Measurements from ENCODE around the gene FIGNL1. TPM values are rescaled to one million over a fixed set of nuclear protein-coding genes. Genes with fewer than 3 reads are reported as not detected.

FIGNL1 gene
- total and polyA plus RNA-seq, 12 donors: 4.0 to 14.7 (median 7.8) TPM

- intact Hi-C loops (cut with DNase I): no loop called here
- H3K36me3 ChIP-seq (replicated peaks in 1 of 2): no peaks in the 10 kb centered on the region
- TF ChIP-seq, protein P1, sequence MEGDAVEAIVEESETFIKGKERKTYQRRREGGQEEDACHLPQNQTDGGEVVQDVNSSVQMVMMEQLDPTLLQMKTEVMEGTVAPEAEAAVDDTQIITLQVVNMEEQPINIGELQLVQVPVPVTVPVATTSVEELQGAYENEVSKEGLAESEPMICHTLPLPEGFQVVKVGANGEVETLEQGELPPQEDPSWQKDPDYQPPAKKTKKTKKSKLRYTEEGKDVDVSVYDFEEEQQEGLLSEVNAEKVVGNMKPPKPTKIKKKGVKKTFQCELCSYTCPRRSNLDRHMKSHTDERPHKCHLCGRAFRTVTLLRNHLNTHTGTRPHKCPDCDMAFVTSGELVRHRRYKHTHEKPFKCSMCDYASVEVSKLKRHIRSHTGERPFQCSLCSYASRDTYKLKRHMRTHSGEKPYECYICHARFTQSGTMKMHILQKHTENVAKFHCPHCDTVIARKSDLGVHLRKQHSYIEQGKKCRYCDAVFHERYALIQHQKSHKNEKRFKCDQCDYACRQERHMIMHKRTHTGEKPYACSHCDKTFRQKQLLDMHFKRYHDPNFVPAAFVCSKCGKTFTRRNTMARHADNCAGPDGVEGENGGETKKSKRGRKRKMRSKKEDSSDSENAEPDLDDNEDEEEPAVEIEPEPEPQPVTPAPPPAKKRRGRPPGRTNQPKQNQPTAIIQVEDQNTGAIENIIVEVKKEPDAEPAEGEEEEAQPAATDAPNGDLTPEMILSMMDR (IDR thresholded peaks at IDR 0.05): no peak
- no peak for TF ChIP-seq POLR2A (IDR thresholded peaks at IDR 0.05)
- DNase-seq: no peak
- H3K4me3 ChIP-seq: no peak overlapping the region
- 61 to 69% (median 66%) methylated on average over 7 of the region's 7 CpGs for WGBS, 4 donors
- no peaks in the 10 kb centered on the region for H3K9me3 ChIP-seq (replicated peaks in 1 of 3)
- H3K4me1 ChIP-seq (replicated peaks in 1 of 2): no peaks in the 10 kb centered on the region
- H3K27ac ChIP-seq: no peak overlapping the region
- H3K27me3 ChIP-seq: no peaks in the 10 kb centered on the region
Measured at GRCh38 chr7:50405221-50405620, 44.9 kb downstream of the FIGNL1 start.

GRCh38 chr7:50404392-50404791 lies 45.8 kb downstream of the FIGNL1 start:
- intact Hi-C loops (cut with DNase I): no loop called here

GRCh38 chr7:50400114-50400513 lies 50.0 kb downstream of the FIGNL1 start:
- peaks cover 7% of the 10 kb centered on the region for H3K27me3 ChIP-seq
- intact Hi-C loops (cut with DNase I): no loop called here

More at GRCh38 chr7:50404392-50404791, 45.8 kb downstream of the FIGNL1 start:
- H3K27me3 ChIP-seq: peaks cover 6% of the 10 kb centered on the region
- H3K36me3 ChIP-seq (replicated peaks in 1 of 2): no peaks in the 10 kb centered on the region
- no peak for DNase-seq
- H3K27ac ChIP-seq: no peak overlapping the region
- no peaks in the 10 kb centered on the region for H3K4me1 ChIP-seq (replicated peaks in 1 of 2)
- 69 to 79% (median 73%) methylated on average over 7 of the region's 7 CpGs for WGBS, 4 donors
- no peak overlapping the region for H3K4me3 ChIP-seq
- H3K9me3 ChIP-seq (replicated peaks in 1 of 3): no peaks in the 10 kb centered on the region
- TF ChIP-seq, protein P1 (IDR thresholded peaks at IDR 0.05): no peak
- no peak for TF ChIP-seq POLR2A (IDR thresholded peaks at IDR 0.05)

GRCh38 chr7:50399635-50400034 lies 50.5 kb downstream of the FIGNL1 start:
- Histone ChIP-seq H3K4me1 (replicated peaks in 1 of 2) (no peaks in the 10 kb centered on the region), H3K27ac (no peak overlapping the region), H3K36me3 (replicated peaks in 1 of 2) (no peaks in the 10 kb centered on the region), H3K9me3 (replicated peaks in 1 of 3) (no peaks in the 10 kb centered on the region), H3K4me3 (no peak overlapping the region), H3K27me3 (peaks cover 7% of the 10 kb centered on the region)
- no peak for DNase-seq
- intact Hi-C loops (cut with DNase I): no loop called here
- WGBS, 4 donors: 53 to 65% (median 59%) methylated on average over 10 to 21 of the region's 21 CpGs
- TF ChIP-seq POLR2A (IDR thresholded peaks at IDR 0.05): no peak
- TF ChIP-seq, protein P1 (IDR thresholded peaks at IDR 0.05): no peak

More at GRCh38 chr7:50400114-50400513, 50.0 kb downstream of the FIGNL1 start:
- whole genome bisulfite sequencing, 4 donors: 26 to 32% (median 27%) methylated on average over 17 to 41 of the region's 41 CpGs; no CpG with 5 or more reads in 1 of the 4 donors
- Histone ChIP-seq H3K4me3 (no peak overlapping the region), H3K27ac (no peak overlapping the region), H3K36me3 (replicated peaks in 1 of 2) (no peaks in the 10 kb centered on the region), H3K4me1 (replicated peaks in 1 of 2) (no peaks in the 10 kb centered on the region), H3K9me3 (replicated peaks in 1 of 3) (no peaks in the 10 kb centered on the region)
- no peak for DNase-seq
- TF ChIP-seq POLR2A (IDR thresholded peaks at IDR 0.05): no peak
- TF ChIP-seq, protein P1 (IDR thresholded peaks at IDR 0.05): no peak

Data from adrenal gland (tissue), 12 donors.